ENCODE measurements around the gene HTATIP2. TPM values are rescaled to one million over a fixed set of nuclear protein-coding genes. Genes with fewer than 3 reads are reported as not detected.
A peak's percentile ranks its signal among the peaks of the same experiment; 100 is the strongest.
"Not testable (repeated sequence)": the region's sequence is repeated elsewhere in the genome, so short reads cannot be mapped to it uniquely, and the experiment has no call there.

The HTATIP2 gene
- total and polyA plus RNA-seq, 8 donors, result 3.0 to 67.7 (median 4.6) TPM

- Histone ChIP-seq H3K27ac (no peak overlapping the region), H3K9me3 (no peaks in the 10 kb centered on the region), H3K36me3 (peaks cover 0 to 57% of the 10 kb centered on the region in 2 donors), H3K4me3 (no peak overlapping the region), H3K27me3 (no peaks in the 10 kb centered on the region), H3K4me1 (no peaks in the 10 kb centered on the region)
- ATAC-seq, result no peak
- TF ChIP-seq, protein P1, sequence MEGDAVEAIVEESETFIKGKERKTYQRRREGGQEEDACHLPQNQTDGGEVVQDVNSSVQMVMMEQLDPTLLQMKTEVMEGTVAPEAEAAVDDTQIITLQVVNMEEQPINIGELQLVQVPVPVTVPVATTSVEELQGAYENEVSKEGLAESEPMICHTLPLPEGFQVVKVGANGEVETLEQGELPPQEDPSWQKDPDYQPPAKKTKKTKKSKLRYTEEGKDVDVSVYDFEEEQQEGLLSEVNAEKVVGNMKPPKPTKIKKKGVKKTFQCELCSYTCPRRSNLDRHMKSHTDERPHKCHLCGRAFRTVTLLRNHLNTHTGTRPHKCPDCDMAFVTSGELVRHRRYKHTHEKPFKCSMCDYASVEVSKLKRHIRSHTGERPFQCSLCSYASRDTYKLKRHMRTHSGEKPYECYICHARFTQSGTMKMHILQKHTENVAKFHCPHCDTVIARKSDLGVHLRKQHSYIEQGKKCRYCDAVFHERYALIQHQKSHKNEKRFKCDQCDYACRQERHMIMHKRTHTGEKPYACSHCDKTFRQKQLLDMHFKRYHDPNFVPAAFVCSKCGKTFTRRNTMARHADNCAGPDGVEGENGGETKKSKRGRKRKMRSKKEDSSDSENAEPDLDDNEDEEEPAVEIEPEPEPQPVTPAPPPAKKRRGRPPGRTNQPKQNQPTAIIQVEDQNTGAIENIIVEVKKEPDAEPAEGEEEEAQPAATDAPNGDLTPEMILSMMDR (IDR thresholded peaks at IDR 0.05), result no peak
- intact Hi-C loops (cut with DNase I), result no loop called here
- no peak for DNase-seq
These were observed 11.3 kb downstream of the HTATIP2 start for GRCh38 chr11:20374741-20375300.

DNA sequence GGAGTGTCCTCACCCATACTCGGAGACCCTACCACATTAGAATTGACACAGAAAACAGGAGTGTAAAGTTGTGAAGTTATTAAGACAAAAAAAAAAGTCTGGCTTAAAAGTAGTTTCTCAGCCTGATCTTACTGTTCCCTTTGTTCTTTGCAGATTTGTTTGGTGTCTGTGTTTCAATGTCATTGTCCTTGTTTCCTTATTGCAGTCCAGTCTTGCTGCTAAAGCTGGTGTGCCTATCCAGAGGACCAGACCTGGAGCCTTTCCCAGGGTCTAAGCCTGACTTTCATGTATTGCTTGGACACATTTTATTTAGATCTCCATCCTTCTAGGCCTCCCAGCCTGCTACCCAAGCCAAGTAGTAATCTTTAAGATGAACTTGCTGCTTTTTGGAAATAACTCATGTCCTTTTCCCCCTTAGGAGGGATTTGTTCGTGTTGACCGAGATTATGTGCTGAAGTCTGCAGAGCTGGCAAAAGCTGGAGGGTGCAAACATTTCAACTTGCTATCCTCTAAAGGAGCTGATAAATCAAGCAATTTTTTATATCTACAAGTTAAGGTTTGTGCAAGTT, 12.7 kb downstream of the HTATIP2 start:
- intact Hi-C loops (cut with DNase I), result no loop called here
- H3K4me3 ChIP-seq, result no peak overlapping the region
- ATAC-seq (no peak), DNase-seq (no peak)
- H3K36me3 ChIP-seq, result peaks cover 0 to 58% of the 10 kb centered on the region in 2 donors
- H3K27me3 ChIP-seq, result no peaks in the 10 kb centered on the region
- TF ChIP-seq, protein P1 (IDR thresholded peaks at IDR 0.05), result no peak
- H3K27ac ChIP-seq, result no peak overlapping the region
- no peaks in the 10 kb centered on the region for H3K9me3 ChIP-seq
- H3K4me1 ChIP-seq, result no peaks in the 10 kb centered on the region

DNA sequence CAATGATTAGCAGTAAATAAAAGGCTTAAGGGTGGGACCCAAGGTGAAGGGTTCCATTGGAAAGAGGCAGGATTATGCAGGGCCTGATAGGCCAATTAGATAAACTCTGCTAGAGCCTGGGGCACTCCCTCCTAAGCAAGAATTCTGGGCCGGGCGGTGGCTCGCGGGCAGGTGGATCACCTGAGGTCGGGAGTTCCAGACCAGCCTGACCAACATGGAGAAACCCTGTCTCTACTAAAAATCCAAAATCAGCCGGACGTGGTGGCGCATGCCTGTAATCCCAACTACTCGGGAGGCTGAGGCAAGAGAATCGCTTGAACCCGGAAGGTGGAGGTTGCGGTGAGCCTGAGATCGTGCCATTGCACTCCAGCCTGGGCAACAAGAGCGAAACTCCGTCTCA, 22.5 kb downstream of the HTATIP2 start:
- intact Hi-C loops (cut with DNase I); DNase-seq; ATAC-seq; H3K4me3 ChIP-seq; H3K27me3 ChIP-seq; H3K9me3 ChIP-seq; H3K27ac ChIP-seq: not testable (repeated sequence)
- H3K4me1 ChIP-seq, result peaks cover 11 to 18% of the 10 kb centered on the region in 2 donors
- H3K36me3 ChIP-seq, result peaks cover 0 to 39% of the 10 kb centered on the region in 2 donors

GRCh38 chr11:20387261-20388095, 24.0 kb downstream of the HTATIP2 start, which contains the start of gene PRMT3:
PRMT3 (plus strand) TSS chr11:20387716; CDS start chr11:20387747, 31 bp downstream.
- peak; percentile 96 to 99 (median 97) for DNase-seq
- TF ChIP-seq, protein P1 (IDR thresholded peaks at IDR 0.05), result peak; percentile 55 to 92
- Histone ChIP-seq H3K27ac (peak within 1 kb of the TSS; percentile 91 to 92), H3K4me3 (peak within 1 kb of the TSS; percentile 82 to 85), H3K9me3 (no peaks in the 10 kb centered on the region), H3K27me3 (no peaks in the 10 kb centered on the region), H3K4me1 (peaks cover 11 to 18% of the 10 kb centered on the region in 2 donors), H3K36me3 (peaks cover 0 to 26% of the 10 kb centered on the region in 2 donors)
- intact Hi-C loops (cut with DNase I), result no loop called here
- peak; percentile 97 for ATAC-seq

DNA sequence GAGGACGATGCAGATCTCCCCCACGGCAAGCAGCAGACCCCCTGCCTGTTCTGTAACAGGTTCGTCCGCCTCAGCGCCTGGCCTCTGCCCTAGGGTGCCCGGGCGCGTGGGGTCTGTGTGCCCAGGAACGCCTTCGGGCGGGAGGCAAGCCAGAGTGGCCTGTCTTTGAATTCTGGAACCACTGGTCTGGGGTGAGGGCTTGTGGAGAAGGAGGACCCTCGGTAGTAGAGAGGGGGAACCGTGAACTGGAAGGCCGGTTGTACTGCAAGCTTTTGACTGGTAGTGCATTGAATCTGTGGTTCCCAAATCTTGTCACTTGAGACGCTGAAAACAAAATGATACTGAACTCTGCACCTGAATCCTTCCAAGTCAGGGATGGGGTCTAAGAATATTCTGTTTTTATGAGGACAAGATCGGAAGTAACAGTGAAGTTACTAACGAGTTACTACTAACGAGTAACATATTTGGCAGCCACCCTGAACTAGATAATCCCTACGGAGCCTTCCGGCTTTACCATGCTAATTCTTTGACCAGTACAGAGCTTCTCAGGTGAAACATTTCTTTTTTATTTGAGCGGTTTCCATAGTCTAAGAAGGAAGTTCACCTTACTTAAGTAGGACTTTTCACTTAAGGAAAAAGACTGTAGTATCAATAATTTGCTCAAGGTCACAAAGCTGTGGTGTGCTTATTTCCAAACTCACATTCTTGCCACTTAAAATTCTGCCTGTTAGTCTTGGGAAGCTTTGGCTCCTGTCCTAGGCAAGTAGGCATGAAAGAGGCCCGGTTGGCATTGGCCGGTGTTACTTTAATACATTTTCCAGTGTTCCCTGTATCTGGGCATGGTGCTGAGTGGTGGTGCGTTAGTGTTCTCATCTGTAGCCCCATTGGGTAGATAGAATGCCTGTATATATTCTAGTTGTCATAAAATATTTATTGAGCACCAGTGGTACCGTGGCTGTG, 24.9 kb downstream of the HTATIP2 start:
- DNase-seq (peak in 1 of 4 donors; percentile 7), ATAC-seq (no peak)
- TF ChIP-seq, protein P1 (IDR thresholded peaks at IDR 0.05), result no peak
- peaks cover 11 to 18% of the 10 kb centered on the region in 2 donors for H3K4me1 ChIP-seq
- peak overlapping the region; percentile 82 to 85 for H3K4me3 ChIP-seq
- peaks cover 0 to 21% of the 10 kb centered on the region in 2 donors for H3K36me3 ChIP-seq
- no peaks in the 10 kb centered on the region for H3K27me3 ChIP-seq
- no peaks in the 10 kb centered on the region for H3K9me3 ChIP-seq
- peak overlapping the region; percentile 91 to 92 for H3K27ac ChIP-seq
- intact Hi-C loops (cut with DNase I), result no loop called here

Data from left lung (tissue), 10 donors.